Gastrocnemius medialis (tissue), 4 donors: ENCODE results near the gene DDX27. TPM values are rescaled to one million over a fixed set of nuclear protein-coding genes. Genes with fewer than 3 reads are reported as not detected.
A peak's percentile ranks its signal among the peaks of the same experiment; 100 is the strongest.

ENCODE experiments used
- ATAC-seq, 2 donors: fragments of 150-250 bp; one replicate each; pipeline ENCODE4 v1.9.1; 2016
- DNase-seq, 2 donors: peaks; one replicate each; pipeline ENCODE4 v3.0.0-alpha.2; 2019
- H3K27ac ChIP-seq, 4 donors: fragments of 200-600 bp; sonication (generic); 1 replicate in 1 of 4; 2 replicates in 3 of 4; pipeline ENCODE4 v1.5.1; 2016 to 2018; ENCODE audit warnings: mild to moderate bottlenecking in 2 of 4, moderate library complexity in 1 of 4
- H3K27me3 ChIP-seq, 3 donors: fragments of 200-600 bp; sonication (generic) in 2 of 3; 1 replicate in 1 of 3; 2 replicates in 2 of 3; pipeline versions ENCODE4 v1.5.1 to v1.6.0; 2016 to 2019; ENCODE audit warnings: mild to moderate bottlenecking in 1 of 3, moderate library complexity in 1 of 3
- H3K36me3 ChIP-seq, 2 donors: fragments of 200-600 bp; sonication (generic) in 1 of 2; one replicate each; pipeline ENCODE4 v1.5.1; 2017 to 2018
- H3K4me1 ChIP-seq, 2 donors: fragments of 200-600 bp; sonication (generic) in 1 of 2; one replicate each; pipeline ENCODE4 v1.5.1; 2016 to 2017; ENCODE audit warnings: mild to moderate bottlenecking in 2 of 2
- H3K4me3 ChIP-seq, 4 donors: fragments of 200-600 bp; sonication (generic) in 3 of 4; 1 replicate in 1 of 4; 2 replicates in 3 of 4; pipeline ENCODE4 v1.5.1; 2016 to 2019; ENCODE audit warnings: mild to moderate bottlenecking in 2 of 4
- H3K9me3 ChIP-seq, 3 donors: fragments of 200-600 bp; sonication (generic) in 2 of 3; 1 replicate in 1 of 3; 2 replicates in 2 of 3; pipeline ENCODE4 v1.5.1; 2016 to 2019
- CTCF ChIP-seq, 5 experiments: fragments of 450-650 bp in 3 of 5; fragments of 200-600 bp in 2 of 5; sonication (generic) in 2 of 5; IDR thresholded peaks in 4 of 5; conservative IDR thresholded peaks in 1 of 5; 1 replicate in 4 of 5; 2 replicates in 1 of 5; pipeline ENCODE4 v1.5.1; 2016 to 2019; ENCODE audit warnings: antibody characterized with exemption in 5 of 5, mild to moderate bottlenecking in 3 of 5, moderate library complexity in 3 of 5
- POLR2A ChIP-seq, 2 donors: fragments of 450-650 bp; IDR thresholded peaks; one replicate each; pipeline ENCODE4 v1.6.1; 2017; ENCODE audit warnings: antibody characterized with exemption in 2 of 2, mild to moderate bottlenecking in 2 of 2, moderate library complexity in 2 of 2
- in situ Hi-C, 4 donors: fragments of 200-750 bp; cut with MboI; loops; one replicate each; pipeline versions ENCODE4 v1.15.0 to v1.8.0; 2017; ENCODE audit warnings: low sequenced_read_pairs in 4 of 4
- intact Hi-C: fragments of 100-400 bp; cut with DNase I; formaldehyde crosslinking; loops from one replicate; pipeline ENCODE4 v1.15.1; 2023; ENCODE audit warnings: low total_unique reads
- total RNA-seq, 4 donors: library from RNA; depleted of rRNA; stranded (reverse); fragments of >200 nt; gene quantifications; one replicate each; pipeline versions ENCODE4 v1.1.0 to v1.2.3, GENCODE V29; 2016

The DDX27 gene
- total RNA-seq, 4 donors from 2014 or later: 12.6 to 39.7 (median 23.3) TPM

- peak overlapping the region; percentile 62 to 88 (median 78) for H3K4me3 ChIP-seq
- H3K27me3 ChIP-seq: no peaks in the 10 kb centered on the region
- no peaks in the 10 kb centered on the region for H3K9me3 ChIP-seq
- ATAC-seq (peak in 1 of 2 donors; percentile 1), DNase-seq (peak; percentile 11 to 25)
- H3K36me3 ChIP-seq: peaks cover 0 to 55% of the 10 kb centered on the region in 2 donors
- in situ Hi-C loops (no loop called here), intact Hi-C loops (no loop called here)
- TF ChIP-seq CTCF (IDR thresholded peaks at IDR 0.05 in 4 of 5, conservative IDR thresholded peaks at IDR 0.05 in 1 of 5) (no peak), POLR2A (IDR thresholded peaks at IDR 0.05) (no peak)
- H3K4me1 ChIP-seq: peaks cover 39 to 53% of the 10 kb centered on the region in 2 donors
- peak overlapping the region; percentile 95 to 99 (median 98) for H3K27ac ChIP-seq
Observed at GRCh38 chr20:49276961-49277785, 58.0 kb downstream of the DDX27 start.

- H3K36me3 ChIP-seq: peaks cover 0 to 61% of the 10 kb centered on the region in 2 donors
- H3K9me3 ChIP-seq: no peaks in the 10 kb centered on the region
- ATAC-seq (no peak), DNase-seq (no peak)
- intact Hi-C loops (loop anchor here (1.0 kb wide), 2 partner anchors 58 to 89 kb away; partner anchors contain the start of genes DDX27 and STAU1), in situ Hi-C loops (no loop called here)
- H3K4me1 ChIP-seq: peaks cover 40 to 53% of the 10 kb centered on the region in 2 donors
- peak overlapping the region; percentile 95 to 99 (median 98) for H3K27ac ChIP-seq
- TF ChIP-seq POLR2A (IDR thresholded peaks at IDR 0.05): peak; percentile 1 to 86
- TF ChIP-seq CTCF (IDR thresholded peaks at IDR 0.05 in 4 of 5, conservative IDR thresholded peaks at IDR 0.05 in 1 of 5): no peak
- H3K27me3 ChIP-seq: no peaks in the 10 kb centered on the region
- peak overlapping the region; percentile 62 to 88 (median 78) for H3K4me3 ChIP-seq
Observed at GRCh38 chr20:49277786-49278035, 58.5 kb downstream of the DDX27 start.

- in situ Hi-C loops: no loop called here
- H3K4me3 ChIP-seq: peak within 1 kb of the TSS; percentile 62 to 88 (median 78)
- no peaks in the 10 kb centered on the region for H3K27me3 ChIP-seq
- peak; percentile 99 for DNase-seq
- peak; percentile 92 for ATAC-seq
- H3K36me3 ChIP-seq: peaks cover 0 to 61% of the 10 kb centered on the region in 2 donors
- H3K9me3 ChIP-seq: no peaks in the 10 kb centered on the region
- H3K27ac ChIP-seq: peak within 1 kb of the TSS; percentile 95 to 99 (median 98)
- peaks cover 44 to 56% of the 10 kb centered on the region in 2 donors for H3K4me1 ChIP-seq
- intact Hi-C loops: loop anchor here (1.0 kb wide), 2 partner anchors 59 to 90 kb away; partner anchors contain the start of genes DDX27 and STAU1
- TF ChIP-seq POLR2A (IDR thresholded peaks at IDR 0.05) (peak; percentile 96 to 98), CTCF (IDR thresholded peaks at IDR 0.05 in 4 of 5, conservative IDR thresholded peaks at IDR 0.05 in 1 of 5) (peak in 1 of 5 experiments; percentile 21)
Observed at GRCh38 chr20:49278036-49278817, 59.0 kb downstream of the DDX27 start, which contains the start of gene ZNFX1. Gene ZNFX1 (minus strand): TSS chr20:49278057. CDS start chr20:49275839, 2,218 bp downstream.

DNA sequence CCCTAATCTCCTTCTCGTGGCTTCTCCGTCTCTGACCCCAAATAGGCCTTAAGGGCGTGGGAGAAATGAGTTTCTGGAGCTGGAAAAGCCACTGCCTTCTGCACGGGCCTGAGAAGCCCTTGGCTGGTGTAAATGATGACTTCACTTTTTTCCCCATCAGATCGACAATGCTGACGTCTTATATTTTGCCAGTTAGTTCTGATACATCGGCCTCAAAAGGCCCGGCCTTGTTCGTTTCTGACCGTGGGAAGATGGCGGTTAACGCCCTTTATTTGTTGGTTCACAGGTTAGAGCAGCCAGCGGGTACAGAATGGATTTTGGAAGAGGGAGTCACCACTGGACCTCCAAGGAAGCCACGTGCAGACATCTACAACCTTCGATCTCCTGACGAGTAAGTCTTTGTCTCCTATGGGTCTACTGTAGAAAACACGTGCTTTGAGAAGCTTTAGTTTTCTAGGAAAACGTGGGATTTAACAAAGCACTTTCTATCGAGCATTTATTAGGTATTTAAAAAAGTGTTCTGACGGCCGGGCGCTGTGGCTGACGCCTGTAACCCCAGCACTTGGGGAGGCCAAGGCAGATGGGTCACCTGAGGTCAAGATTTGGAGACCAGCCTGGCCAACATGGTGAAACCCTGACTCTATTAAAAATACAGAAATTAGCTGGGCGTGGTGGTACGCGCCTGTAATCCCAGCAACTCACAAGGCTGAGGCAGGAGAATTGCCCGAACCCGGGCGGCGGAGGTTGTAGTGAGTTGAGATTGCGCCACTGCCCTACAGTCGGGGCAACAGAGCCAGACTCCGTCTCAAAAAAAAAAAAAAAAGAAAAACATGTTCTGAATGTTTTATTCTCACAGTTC, 59.8 kb downstream of the DDX27 start:
- peak in 1 of 2 donors; percentile 19 for DNase-seq
- peaks cover 0 to 61% of the 10 kb centered on the region in 2 donors for H3K36me3 ChIP-seq
- peak overlapping the region; percentile 95 to 99 (median 98) for H3K27ac ChIP-seq
- H3K4me1 ChIP-seq: peaks cover 52 to 60% of the 10 kb centered on the region in 2 donors
- TF ChIP-seq POLR2A (IDR thresholded peaks at IDR 0.05) (no peak), CTCF (IDR thresholded peaks at IDR 0.05 in 4 of 5, conservative IDR thresholded peaks at IDR 0.05 in 1 of 5) (no peak)
- H3K4me3 ChIP-seq: peak overlapping the region; percentile 62 to 88 (median 78)
- intact Hi-C loops (loop anchor here (1.0 kb wide), 2 partner anchors 60 to 91 kb away; partner anchors contain the start of genes DDX27 and STAU1), in situ Hi-C loops (no loop called here)
- no peaks in the 10 kb centered on the region for H3K27me3 ChIP-seq
- ATAC-seq: peak in 1 of 2 donors; percentile 12
- H3K9me3 ChIP-seq: no peaks in the 10 kb centered on the region
